Inflammatory macrophage (primary cell): ENCODE data around the gene PAX6.

Source experiments
- DNase-seq, 2 donors: peaks; one replicate each; pipeline ENCODE4 v3.0.0-alpha.2; 2020 to 2022
- total RNA-seq, 18 experiments: gene quantifications; one replicate each; lab custom pipeline; 2026; ENCODE audit warnings: mixed read lengths in 6 of 18, inconsistent platforms in 2 of 18; lab: John Stamatoyannopoulos, UW

Gene PAX6
- total RNA-seq = 0 to 0.43 (median 0.13) reads per million in 18 experiments

- DNase-seq = peak; percentile 80
These were observed at the start of gene PAX6 for GRCh38 chr11:31810779-31811647. Gene PAX6, minus strand, starts transcription at chr11:31811322. Its CDS starts 4,911 bp downstream, at chr11:31806411.

GRCh38 chr11:31860391-31860790 lies 49.3 kb upstream of the PAX6 start:
- DNase-seq = no peak

- no peak for DNase-seq
These were observed 45.1 kb upstream of the PAX6 start for GRCh38 chr11:31856248-31856647.

GRCh38 chr11:31855466-31855865 lies 44.3 kb upstream of the PAX6 start:
- no peak for DNase-seq

GRCh38 chr11:31850365-31850764 lies 39.2 kb upstream of the PAX6 start:
- DNase-seq = no peak

- no peak for DNase-seq
These were observed 36.6 kb upstream of the PAX6 start for GRCh38 chr11:31847761-31848160.

- no peak for DNase-seq
These were observed 34.2 kb upstream of the PAX6 start for GRCh38 chr11:31845331-31845730.

GRCh38 chr11:31844351-31844750 lies 33.2 kb upstream of the PAX6 start:
- DNase-seq = no peak

GRCh38 chr11:31841435-31841834 lies 30.3 kb upstream of the PAX6 start:
- DNase-seq = no peak

- DNase-seq = no peak
These were observed 23.1 kb upstream of the PAX6 start for GRCh38 chr11:31834237-31834636.

- DNase-seq = no peak
These were observed 19.3 kb upstream of the PAX6 start for GRCh38 chr11:31830406-31830805.

GRCh38 chr11:31828217-31828616 lies 17.1 kb upstream of the PAX6 start:
- DNase-seq = no peak

GRCh38 chr11:31827455-31828206 lies 16.5 kb upstream of the PAX6 start:
- no peak for DNase-seq

GRCh38 chr11:31826536-31827438 lies 15.7 kb upstream of the PAX6 start:
- no peak for DNase-seq

- DNase-seq = no peak
These were observed 14.8 kb upstream of the PAX6 start for GRCh38 chr11:31825838-31826484.

GRCh38 chr11:31824879-31825837 lies 14.0 kb upstream of the PAX6 start:
- no peak for DNase-seq

- DNase-seq = no peak
These were observed 13.3 kb upstream of the PAX6 start for GRCh38 chr11:31824332-31824878.

- DNase-seq = no peak
These were observed 12.7 kb upstream of the PAX6 start for GRCh38 chr11:31823644-31824331.

GRCh38 chr11:31822927-31823643 lies 12.0 kb upstream of the PAX6 start:
- no peak for DNase-seq
